DMS 273 (cell line): ENCODE results near the gene CACTIN.
A peak's percentile ranks its signal among the peaks of the same experiment; 100 is the strongest.
"Not testable (repeated sequence)": the region's sequence is repeated elsewhere in the genome, so short reads cannot be mapped to it uniquely, and the experiment has no call there.

Experiments
- DNase-seq: peaks from one replicate; lab custom pipeline; 2025; ENCODE audit not compliant: unreplicated experiment; lab: John Stamatoyannopoulos, UW

Gene CACTIN

DNA sequence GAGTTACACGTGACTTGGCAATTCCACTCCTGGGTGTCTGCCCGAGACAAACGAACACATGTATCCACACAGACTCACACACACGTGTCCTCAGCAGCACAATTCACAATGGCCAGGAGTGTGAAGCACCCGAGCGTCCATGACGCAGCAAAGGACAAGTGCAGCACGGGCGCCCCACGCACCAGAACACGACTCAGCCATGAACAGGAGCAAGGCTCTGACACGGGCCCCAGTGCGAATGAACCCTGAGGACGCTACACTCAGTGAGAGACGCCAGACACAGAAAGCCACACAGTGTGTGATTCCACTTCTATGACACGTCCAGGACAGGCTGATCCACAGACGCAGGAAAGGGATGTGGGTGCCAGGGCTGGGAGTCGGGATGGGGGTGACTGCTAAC, 37.2 kb upstream of the CACTIN start:
- no peak for DNase-seq

DNA sequence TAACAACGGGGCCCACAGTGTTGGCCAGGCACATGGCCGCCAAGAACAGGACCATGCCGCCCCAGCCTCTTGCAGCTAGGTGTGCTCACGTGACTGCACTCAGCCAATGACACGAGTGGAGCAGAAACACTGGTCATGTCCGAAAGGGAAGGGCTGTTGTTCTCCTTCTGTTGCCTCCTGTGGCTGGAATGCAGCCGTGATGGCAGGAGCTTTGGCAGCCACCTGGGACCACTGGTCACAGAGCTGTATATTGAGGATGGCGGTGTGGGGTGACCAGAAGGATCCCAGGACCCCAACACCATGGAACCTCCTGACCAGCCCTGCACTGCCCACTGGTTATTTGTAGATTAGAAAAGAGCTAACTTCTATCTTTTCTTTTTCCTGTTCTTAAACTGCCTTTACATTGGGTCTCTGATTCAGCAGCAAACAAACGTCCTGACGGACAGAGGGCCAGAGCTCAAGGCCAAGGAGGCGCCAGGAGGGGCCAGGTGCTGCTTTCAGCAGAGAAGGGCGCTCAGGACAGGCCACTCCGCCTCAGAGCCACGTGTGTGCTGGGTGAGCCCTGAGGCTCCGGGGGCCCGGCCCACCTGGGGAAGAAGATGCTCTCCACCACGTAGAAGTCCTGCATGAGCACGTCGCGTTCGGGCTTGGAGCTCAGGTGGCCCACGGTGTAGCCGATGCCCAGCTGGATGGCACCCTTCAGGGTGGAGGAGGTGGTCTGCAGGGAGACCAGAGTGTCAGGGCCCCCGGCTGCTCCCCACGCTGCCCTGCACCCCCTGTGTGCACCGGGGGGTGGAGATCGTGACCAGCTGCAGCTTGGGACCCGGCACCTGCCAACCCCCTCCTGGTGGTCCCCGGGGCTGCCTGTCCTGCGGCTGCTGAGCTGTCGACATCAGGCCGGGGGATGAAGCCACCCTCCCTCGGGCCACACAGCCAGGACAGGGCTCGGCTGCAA, 35.0 kb upstream of the CACTIN start:
- no peak for DNase-seq

DNA sequence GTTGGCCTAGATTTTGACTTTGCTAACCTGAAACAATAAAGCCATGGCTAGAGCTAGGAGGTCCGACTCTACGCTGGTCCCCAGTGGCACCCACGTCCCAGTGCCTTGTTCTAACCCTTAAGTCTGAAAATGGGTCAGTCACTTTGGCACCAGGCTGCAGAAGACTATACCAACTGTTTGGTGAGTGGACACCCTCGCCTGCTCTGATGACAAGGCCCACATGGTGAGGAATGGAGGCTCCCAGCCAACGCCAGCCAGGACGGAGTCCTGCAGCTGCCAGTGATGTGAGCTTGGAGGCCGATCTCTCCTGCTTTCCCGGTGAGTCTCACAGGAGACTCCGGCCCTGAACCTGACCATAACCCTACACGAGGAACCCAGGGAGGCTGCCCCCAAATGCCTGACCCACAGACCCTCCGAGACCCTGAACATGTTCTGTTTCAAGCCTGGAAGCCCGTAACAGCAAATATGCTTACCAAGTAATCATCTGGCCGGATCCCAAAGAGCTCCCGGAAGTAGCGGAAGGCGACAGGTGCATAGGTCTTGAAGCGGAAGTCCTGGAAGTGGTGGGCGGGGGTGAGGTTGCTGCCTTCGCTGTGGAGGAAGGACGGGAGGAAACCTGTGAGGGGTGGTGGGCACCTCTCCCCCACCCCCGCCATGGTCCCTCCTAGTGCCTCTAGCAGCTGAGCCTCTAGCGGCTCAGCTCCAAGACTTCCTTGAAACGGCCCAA, 34.1 kb upstream of the CACTIN start:
- DNase-seq = peak; percentile 78

DNA sequence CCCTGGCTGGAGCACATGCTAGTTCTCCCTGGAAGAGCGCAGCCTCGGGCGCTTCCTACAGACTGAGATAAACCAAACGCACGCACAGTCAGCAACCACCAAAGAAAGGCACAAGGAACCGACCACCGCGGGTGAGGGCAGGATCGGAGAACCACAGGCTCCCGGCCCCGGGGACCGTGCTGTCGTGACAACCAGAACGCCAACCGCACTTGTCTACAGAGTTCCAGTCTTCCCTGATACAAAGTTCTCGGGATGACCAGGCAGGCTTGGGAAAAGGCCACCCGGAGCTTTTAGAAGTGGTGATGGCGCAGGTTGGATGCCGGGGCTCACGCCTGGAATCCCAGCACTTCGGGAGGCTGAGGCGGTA, 33.1 kb upstream of the CACTIN start:
- no peak for DNase-seq

DNA sequence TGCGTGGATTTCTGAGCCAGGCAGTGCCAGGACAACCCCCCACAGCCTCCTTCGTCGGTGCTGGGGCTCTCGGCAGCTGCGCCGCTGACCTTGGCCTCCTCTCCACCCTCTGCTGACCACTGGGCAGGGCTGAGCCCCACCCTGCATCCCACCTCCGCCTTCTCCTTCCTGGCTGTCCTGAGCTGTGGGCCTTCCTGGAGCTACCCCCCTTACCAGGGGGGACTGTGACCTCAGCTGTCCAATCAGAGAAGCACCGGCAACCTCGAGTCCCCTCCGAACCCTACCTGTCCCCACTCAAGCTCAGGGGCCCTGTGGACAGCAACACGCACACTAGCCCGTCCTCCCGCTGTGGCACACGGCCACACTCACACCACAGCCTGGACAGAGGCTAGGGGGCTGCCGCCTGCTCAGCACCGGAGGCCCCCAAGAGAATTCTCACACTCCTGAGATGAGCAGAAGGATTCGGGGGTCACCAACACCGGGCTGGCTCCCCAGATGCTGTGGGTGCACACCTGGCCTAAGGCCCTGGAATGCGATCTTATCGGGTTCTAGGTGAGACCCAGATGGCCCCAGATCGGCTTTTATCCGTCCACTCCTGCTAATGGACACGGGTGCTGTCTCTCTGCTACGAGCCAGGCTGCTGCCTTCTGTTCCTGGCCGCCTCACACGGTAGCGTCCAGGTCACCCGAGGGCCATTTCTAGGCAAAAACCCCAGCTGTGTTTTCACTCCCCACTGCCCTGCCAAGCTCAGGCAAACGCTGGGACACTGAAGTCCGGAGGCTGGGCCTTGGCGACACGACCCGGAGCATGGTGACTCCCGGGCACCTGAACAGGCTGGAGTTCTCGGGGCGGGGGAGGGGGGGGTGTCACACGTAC, 32.5 kb upstream of the CACTIN start:
- DNase-seq = no peak

DNA sequence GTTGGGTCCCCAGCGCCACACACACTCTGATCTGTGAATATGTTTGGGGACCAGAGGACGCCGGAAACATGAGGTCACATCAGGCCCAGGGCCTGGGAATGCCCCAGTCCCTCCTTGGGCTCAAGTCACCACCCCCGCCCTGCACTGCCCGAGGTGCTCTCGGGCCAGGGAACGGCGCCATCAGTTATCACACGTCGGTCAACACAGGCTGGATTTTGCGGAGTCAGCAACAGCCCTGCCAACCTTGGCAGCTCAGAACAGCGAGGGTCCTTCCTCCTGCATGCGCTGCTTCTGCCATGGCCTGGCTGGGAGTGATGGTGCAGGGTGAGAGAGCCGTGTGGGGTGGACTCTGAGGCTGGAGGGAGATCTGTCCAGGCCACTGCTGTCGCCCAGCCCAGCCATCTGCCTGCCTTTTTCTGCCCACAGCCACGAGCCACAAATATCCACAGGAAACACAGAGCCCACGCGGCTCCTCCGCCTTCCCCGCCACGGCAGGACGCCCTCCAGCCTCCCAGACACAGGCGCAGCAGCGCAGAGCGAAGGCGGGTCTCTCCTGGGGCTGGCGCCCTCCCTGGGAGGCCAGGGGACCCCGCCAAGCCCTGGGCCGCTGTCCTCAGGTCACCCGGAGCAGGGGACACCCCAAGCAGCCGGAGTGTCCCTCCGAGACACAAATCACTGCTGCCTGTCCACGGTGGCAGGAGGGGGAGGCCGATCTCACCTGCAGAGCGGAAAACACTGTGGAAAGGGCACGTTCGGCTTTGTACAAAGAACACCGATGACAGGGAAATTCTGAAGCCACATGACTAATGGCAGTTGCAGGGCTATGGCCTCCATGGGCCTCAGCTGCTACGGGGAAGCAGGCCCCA, 31.6 kb upstream of the CACTIN start:
- no peak for DNase-seq

DNA sequence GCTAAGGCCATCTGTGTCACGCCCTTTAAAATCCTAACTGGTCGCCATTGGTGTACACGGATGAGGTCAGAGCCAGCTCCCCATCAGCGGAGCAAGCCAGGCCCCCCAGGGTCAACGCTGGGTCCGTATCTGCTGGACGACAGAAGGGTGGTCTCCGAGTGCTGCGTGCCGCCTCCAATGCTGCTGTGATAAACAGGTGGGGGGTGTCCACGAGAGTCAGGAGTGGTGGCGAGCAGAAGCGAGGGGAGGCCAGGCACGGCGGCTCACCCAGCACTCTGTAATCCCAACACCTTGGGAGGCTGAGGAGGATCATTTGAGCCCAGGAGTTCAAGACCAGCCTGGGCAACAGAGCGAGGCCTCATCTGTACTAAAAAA, 30.8 kb upstream of the CACTIN start:
- no peak for DNase-seq

DNA sequence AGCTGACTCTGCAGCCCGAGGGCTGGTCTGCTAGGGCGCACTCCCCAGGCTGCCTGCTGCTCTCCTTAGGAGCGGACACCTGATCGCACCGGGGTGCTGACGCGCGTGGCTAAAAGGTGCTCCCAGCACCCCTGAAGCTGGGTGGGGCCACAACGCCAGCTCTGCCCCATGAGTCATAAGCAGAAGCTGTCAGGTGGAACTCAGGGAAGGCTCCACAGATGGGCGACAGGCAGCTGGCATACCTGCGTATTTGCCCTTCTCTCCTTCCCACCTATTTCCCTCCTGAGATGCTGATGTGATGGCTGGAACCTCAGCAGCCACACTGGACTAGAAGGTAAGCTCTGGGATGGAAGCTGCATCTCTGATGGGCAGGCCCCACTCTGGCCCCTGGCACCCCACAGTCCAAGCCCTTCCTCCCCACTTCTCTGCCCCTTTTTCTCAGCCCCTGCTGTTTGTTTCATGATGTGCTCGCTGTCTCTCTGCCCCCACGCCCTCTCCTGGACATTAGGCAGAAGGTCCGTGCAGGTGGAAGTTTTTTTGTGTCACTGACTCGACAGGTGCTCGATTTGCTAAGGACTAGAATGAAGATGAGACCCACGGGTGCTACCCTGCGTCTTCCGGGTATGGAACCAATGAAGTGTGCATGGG, 30.3 kb upstream of the CACTIN start:
- no peak for DNase-seq

DNA sequence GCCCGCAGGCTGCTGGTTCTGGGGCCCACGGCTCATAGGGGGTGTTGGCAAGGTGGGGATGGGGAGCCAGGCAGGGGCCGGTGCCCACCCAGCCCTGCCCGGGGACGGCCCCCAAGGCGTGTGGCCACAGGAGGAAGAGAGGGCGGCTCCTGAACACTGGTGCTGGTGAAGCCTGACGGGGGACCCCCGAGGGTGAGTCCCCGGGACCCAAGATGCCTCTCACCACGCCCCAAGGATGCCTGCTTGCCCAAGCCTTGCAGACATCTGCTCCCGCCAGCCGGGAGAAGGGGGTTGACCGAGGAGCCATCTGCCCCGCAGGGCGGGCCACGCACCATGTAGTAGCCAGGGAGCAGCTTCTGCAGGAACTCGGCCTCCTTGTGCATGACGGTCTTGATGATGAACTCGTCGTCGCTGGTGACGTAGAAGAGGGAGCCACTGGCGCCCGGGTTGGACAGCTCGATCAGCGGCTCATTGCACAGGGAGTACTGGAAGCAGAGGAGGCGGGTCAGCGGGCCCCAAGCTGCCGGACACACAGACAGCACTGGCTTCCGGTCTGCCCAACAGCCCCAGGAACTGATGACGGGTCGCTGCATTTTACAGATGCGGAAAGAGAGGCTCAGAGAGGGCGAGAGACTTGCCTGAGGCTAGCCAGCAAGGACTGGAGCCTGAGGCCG, 29.6 kb upstream of the CACTIN start:
- DNase-seq = peak; percentile 98

DNA sequence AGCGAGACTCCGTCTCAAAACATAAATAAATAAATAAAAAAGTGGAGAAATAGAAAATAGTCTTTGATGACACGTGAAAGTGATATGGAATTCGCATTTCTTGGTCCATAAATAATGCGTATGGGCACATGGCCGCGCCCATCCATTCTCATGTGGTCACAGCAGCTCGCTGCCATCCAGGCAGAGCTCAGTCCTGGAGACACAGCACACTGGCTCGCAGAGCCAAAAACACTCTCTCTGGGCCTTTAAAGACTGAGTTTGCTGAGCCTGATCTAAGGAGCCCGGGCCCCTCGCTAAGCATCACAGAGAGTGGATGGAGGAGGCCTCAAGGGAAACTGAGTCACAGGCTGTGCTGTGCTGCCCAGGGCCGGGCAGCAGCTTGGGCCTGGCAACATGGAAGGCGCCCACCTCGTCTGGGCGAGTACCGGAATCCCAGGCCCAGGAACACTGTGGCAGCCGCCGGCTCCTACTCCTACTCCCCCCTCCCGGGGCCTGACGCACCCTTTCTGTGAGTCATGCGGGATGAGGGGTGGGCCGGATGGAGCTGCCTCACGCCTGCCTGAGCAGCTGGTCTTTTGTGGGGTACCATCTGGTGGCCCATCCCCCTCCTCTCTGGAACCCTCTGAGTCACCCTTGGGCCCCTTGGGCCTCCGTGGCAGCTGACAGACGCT, 28.9 kb upstream of the CACTIN start:
- DNase-seq = peak; percentile 99

DNA sequence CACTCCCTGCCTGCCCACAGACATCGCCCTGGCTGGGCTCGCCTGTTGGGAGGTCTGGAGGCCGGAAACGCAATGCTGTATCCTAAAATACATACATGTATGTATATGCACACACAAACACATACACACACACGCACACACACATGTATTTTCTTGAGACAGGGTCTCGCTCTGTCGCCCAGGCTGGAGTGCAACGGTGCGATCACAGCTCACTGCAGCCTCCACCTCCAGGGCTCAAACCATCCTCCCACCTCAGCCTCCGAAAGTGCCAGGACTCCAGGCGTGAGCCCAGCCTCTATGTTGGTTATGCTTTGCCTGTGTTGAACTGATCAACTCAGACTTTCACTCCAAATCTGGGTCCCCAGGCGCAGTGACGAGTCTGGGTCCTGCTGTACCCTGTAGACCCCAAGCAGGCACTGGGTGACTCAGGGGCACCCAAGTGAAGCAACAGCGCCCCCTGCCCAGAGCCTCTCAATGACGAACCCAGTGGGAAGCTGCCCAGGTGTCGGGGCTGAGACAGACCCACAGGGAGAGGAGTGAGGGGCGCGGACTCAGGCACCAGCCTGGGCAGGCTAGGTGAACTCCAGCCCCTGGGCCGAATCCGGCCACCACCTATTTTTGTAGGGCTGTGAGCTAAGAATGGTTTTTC, 27.4 kb upstream of the CACTIN start:
- peak; percentile 50 for DNase-seq

DNA sequence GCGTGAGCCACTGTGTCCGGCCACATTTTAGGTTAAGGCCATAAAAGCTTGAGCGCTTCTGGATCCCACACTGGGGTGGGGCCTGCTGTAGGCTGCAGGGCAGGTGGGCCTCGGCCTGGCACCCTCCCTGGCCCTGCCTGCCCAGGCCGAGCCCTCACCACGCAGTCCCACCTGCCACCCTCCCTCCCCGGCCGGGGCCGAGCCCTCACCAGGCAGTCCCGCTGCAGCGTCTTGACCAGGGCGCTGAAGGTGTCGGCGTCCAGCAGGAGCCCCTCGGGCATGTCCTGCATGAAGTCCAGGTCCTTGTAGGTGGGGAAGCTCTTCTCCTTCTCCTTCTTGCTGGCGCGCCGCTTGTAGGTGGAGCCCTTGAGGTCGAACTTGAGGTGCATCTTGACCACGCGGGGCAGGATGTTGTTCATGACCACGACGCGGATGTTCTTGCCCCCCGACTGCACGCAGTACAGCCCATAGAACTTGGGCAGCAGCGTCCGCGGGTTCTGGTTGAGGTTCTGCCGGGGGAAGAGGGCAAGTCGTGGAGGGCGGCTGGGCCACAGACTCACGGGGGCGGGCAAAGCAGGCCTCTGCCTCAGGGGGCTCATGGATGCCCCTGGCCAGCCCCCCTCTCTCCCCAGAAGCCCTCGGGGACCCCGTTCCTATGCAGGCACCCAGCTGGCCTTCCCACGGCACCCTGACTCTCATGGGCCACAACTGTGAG, 26.6 kb upstream of the CACTIN start:
- no peak for DNase-seq

DNA sequence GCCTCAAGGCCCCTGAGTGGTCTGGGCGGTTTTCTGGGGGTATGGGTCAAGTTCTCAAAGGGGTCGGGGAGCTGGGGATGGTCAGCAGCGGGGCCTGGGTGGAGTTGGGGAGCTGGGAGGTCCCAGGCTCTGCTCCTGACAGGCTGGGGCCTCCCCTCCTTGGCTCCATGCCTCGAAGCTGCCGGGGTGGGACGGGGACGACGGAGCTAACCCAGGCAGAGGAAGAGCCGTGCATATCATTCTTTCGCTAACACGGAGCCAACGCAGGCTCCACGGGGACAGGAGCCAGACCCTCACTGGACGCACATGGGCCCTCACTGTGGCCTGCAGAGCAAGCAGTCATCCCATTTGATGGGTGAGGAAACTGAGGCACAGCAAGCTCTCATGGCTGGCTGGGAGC, 25.8 kb upstream of the CACTIN start:
- DNase-seq = no peak

DNA sequence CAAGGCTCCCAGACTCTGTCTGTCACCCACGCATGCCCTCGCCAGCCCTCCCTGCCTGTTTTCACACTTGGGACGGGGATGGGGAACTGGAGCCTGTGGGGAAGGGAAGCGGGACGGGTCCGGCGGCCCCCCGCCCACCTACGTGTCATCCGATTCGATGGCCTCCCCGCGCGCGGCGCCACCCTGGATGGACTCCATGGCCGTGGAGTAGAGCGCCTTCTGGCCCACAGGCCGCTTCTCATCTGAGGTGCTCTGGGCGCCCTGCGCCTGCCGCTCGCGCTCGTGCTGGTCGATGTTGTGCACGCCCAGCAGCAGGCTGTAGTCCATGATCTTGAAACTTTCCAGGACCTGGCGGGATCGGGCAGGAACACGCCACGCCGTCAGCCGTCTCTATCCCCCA, 25.1 kb upstream of the CACTIN start:
- DNase-seq = no peak

DNA sequence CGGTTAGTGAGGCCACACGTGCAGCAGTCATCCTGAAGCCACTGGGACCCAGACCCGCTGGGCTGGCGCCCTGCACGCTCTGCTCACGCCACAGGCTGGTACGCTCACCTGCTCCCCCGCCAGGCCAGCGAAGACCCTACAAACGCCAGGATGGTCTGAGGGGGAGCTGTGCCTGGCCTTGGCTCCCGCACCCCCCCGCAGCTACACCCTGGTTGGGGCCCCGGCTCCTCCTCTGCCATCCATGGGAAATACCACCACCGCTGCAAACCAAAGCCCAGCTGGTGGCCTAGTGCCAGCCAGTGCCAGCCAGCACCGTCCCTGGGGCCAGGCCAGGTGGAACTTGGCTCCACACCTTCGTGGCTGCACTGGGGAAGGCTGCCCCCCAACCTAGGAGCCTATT, 23.3 kb upstream of the CACTIN start:
- DNase-seq = peak; percentile 62

DNA sequence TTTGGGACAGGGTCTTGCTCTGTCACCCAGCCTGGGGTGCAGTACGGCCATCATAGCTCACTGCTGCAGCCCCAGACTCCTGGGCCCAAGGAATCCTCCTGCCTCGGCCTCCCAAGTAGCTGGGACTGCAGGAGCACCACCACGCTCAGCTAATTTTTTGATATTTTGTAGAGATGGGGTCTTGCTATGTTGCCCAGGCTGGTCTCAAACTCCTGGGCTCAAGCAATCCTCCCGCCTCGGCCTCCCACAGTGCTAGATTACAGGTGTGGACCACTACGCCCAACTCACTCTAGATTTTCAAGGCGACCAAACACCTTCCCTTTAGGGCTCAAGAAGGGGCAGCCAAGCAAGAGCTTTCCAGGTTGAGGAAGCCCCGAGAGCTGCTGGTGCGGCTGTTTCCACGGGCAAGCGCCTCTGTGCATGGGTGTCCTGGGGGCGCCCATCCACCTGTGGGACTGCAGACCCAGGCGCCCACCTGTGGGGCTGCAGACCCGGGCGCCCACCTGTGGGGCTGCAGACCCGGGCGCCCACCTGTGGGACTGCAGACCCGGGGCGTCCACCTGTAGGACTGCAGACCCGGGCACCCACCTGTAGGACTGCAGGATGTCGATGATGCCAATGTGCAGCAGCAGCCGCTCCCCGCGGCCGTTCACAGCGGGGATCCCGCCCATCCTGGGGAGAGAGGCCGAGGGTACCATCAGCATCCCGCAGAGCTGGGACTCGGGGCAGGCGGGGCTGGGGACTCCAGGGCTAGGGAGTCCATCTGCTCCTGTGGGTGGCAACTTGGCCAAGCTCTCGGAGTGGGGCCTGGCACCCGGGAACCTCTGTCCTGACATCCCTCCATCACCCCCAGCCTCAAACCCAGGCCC, 21.7 kb upstream of the CACTIN start:
- DNase-seq = no peak

DNA sequence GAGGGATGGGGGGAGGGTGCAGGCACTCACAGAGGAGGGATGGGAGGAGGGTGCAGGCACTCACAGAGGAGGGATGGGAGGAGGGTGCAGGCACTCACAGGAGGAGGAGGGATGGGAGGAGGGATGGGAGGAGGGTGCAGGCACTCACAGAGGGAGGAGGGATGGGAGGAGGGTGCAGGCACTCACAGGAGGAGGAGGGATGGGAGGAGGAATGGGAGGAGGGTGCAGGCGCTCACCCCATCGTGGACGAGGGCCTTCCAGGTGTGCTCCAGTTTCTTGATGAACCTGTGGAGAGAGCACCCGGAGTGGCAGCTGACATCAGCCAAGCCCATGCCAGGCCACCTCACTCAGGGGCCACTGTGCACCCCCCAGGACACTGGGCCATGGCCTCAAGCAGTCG, 20.5 kb upstream of the CACTIN start:
- not testable (repeated sequence) for DNase-seq
